ENCODE data around the gene CSRP1.

GRCh38 chr1:201487742-201488141 is 19.2 kb downstream of the CSRP1 start:
- no peak for TF ChIP-seq GABPA (IDR thresholded peaks at IDR 0.05; ENCODE audit: low read depth)
- no peak for TF ChIP-seq CTCF (IDR thresholded peaks at IDR 0.05; ENCODE audit: insufficient read depth, low read length)
- TF ChIP-seq, protein P1, sequence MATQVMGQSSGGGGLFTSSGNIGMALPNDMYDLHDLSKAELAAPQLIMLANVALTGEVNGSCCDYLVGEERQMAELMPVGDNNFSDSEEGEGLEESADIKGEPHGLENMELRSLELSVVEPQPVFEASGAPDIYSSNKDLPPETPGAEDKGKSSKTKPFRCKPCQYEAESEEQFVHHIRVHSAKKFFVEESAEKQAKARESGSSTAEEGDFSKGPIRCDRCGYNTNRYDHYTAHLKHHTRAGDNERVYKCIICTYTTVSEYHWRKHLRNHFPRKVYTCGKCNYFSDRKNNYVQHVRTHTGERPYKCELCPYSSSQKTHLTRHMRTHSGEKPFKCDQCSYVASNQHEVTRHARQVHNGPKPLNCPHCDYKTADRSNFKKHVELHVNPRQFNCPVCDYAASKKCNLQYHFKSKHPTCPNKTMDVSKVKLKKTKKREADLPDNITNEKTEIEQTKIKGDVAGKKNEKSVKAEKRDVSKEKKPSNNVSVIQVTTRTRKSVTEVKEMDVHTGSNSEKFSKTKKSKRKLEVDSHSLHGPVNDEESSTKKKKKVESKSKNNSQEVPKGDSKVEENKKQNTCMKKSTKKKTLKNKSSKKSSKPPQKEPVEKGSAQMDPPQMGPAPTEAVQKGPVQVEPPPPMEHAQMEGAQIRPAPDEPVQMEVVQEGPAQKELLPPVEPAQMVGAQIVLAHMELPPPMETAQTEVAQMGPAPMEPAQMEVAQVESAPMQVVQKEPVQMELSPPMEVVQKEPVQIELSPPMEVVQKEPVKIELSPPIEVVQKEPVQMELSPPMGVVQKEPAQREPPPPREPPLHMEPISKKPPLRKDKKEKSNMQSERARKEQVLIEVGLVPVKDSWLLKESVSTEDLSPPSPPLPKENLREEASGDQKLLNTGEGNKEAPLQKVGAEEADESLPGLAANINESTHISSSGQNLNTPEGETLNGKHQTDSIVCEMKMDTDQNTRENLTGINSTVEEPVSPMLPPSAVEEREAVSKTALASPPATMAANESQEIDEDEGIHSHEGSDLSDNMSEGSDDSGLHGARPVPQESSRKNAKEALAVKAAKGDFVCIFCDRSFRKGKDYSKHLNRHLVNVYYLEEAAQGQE (IDR thresholded peaks at IDR 0.05; ENCODE audit: insufficient replicate concordance, low read depth) = no peak

Data from HL-60 (cell line).